Progenitor cell of endocrine pancreas (in vitro differentiated cells): ENCODE results near the gene PRSS38. TPM values are rescaled to one million over a fixed set of nuclear protein-coding genes. Genes with fewer than 3 reads are reported as not detected.

ENCODE experiments used
- DNase-seq: peaks from one replicate; pipeline ENCODE4 v3.0.0; 2021; ENCODE audit warnings: low spot score; ENCODE audit not compliant: unreplicated experiment
- H3K27ac Mint-ChIP-seq: 2 replicates; pipeline ENCODE4 v1.8.0; 2021; ENCODE audit warnings: mild to moderate bottlenecking, moderate library complexity, mixed read lengths
- H3K27me3 Mint-ChIP-seq: 2 replicates; pipeline ENCODE4 v1.8.0; 2021; ENCODE audit warnings: mixed read lengths
- H3K36me3 Mint-ChIP-seq: 2 replicates; pipeline ENCODE4 v1.8.0; 2022; ENCODE audit warnings: mixed read lengths; ENCODE audit not compliant: insufficient read depth
- H3K4me1 Mint-ChIP-seq: 2 replicates; pipeline ENCODE4 v1.8.0; 2021; ENCODE audit warnings: low read depth, mixed read lengths
- H3K4me3 Mint-ChIP-seq: 2 replicates; pipeline ENCODE4 v1.8.0; 2021; ENCODE audit warnings: low read depth, mild to moderate bottlenecking, moderate library complexity, mixed read lengths
- H3K9me3 Mint-ChIP-seq: 2 replicates; pipeline ENCODE4 v1.8.0; 2021; ENCODE audit warnings: low read depth, mixed read lengths
- CTCF ChIP-seq: fragments of 200-600 bp; sonication (generic); IDR thresholded peaks from one replicate; pipeline ENCODE4 v1.5.0; 2021; ENCODE audit warnings: antibody characterized with exemption, mild to moderate bottlenecking; ENCODE audit not compliant: unreplicated experiment
- total RNA-seq: library from RNA; stranded (reverse); gene quantifications from 2 replicates; pipeline ENCODE4 v1.2.1, GENCODE V29; 2021

Gene PRSS38
- total RNA-seq, 1 donor from 2014 or later: not detected

DNA sequence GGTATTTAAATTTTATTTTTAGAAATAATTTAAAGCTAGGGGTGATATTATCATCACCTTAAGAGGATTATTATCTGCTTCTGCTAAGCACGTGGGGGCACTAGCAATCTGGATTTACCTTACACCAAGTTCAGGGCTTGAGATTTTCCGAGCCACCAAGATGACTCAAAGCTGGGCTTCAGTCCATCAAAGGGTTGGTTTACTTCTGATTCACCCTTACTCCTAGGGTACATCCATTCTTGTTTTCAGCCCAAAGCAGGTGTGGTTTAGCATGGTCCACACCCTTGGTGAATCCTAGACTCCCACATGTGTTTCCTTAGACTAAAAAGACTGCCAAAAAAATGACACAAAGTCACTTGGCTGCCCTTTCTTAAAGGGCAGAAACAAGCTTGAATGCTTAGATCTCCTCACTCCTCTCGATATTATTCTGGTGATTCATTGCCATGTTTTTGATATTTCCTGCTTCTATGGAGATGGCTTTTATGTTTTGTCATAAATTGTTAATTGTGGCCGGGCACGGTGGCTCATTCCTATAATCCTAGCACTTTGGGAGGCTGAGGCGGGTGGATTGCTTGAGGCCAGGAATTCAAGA, 9.8 kb upstream of the PRSS38 start:
- no peak for DNase-seq
- H3K9me3 Mint-ChIP-seq: peaks cover 26% of the 10 kb centered on the region
- H3K4me3 Mint-ChIP-seq: no peak overlapping the region
- H3K27ac Mint-ChIP-seq: no peak overlapping the region
- TF ChIP-seq CTCF: no peak
- H3K36me3 Mint-ChIP-seq: peaks cover 2% of the 10 kb centered on the region
- H3K4me1 Mint-ChIP-seq: no peaks in the 10 kb centered on the region
- H3K27me3 Mint-ChIP-seq: peaks cover 26% of the 10 kb centered on the region

GRCh38 chr1:227808566-227808965, 6.9 kb upstream of the PRSS38 start:
- peaks cover 29% of the 10 kb centered on the region for H3K9me3 Mint-ChIP-seq
- H3K27me3 Mint-ChIP-seq: peaks cover 15% of the 10 kb centered on the region
- no peaks in the 10 kb centered on the region for H3K36me3 Mint-ChIP-seq
- no peak overlapping the region for H3K4me3 Mint-ChIP-seq
- DNase-seq: no peak
- no peaks in the 10 kb centered on the region for H3K4me1 Mint-ChIP-seq
- no peak for TF ChIP-seq CTCF
- no peak overlapping the region for H3K27ac Mint-ChIP-seq

- DNase-seq: no peak
- no peak overlapping the region for H3K27ac Mint-ChIP-seq
- no peaks in the 10 kb centered on the region for H3K4me1 Mint-ChIP-seq
- no peak for TF ChIP-seq CTCF
- no peaks in the 10 kb centered on the region for H3K36me3 Mint-ChIP-seq
- no peak overlapping the region for H3K4me3 Mint-ChIP-seq
- H3K27me3 Mint-ChIP-seq: peaks cover 15% of the 10 kb centered on the region
- peaks cover 26% of the 10 kb centered on the region for H3K9me3 Mint-ChIP-seq
Observed at GRCh38 chr1:227809026-227809425, 6.4 kb upstream of the PRSS38 start.

GRCh38 chr1:227813962-227814361, 1.5 kb upstream of the PRSS38 start:
- no peak overlapping the region for H3K4me3 Mint-ChIP-seq
- DNase-seq: no peak
- no peak overlapping the region for H3K27ac Mint-ChIP-seq
- H3K9me3 Mint-ChIP-seq: peaks cover 19% of the 10 kb centered on the region
- TF ChIP-seq CTCF: no peak
- no peaks in the 10 kb centered on the region for H3K27me3 Mint-ChIP-seq
- no peaks in the 10 kb centered on the region for H3K4me1 Mint-ChIP-seq
- no peaks in the 10 kb centered on the region for H3K36me3 Mint-ChIP-seq

DNA sequence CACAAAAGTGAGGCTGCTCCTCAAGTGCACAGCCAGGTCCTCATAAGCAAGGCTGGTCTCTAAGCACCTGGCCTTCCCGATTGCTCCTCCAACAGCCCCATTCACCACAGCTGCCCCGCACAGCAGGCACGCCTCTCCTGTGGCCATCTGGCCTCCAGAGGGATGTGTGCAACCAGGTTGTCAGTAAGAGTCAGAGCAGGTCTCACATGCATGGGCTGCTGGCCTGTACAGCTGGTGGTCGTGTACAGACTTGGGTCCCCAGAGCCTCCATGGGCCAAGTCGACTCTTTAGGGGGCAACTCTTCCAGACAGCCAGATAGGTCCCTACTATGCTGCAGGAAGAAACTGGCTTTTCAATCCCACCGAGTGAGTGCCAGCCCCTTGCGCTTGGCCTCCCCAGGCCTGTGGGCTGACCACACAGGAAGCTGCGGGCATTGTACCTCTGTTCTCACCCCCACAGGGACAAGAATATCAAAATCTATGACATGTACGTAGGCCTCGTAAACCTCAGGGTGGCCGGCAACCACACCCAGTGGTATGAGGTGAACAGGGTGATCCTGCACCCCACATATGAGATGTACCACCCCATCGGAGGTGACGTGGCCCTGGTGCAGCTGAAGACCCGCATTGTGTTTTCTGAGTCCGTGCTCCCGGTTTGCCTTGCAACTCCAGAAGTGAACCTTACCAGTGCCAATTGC, 1.4 kb downstream of the PRSS38 start:
- Mint-ChIP-seq H3K4me3 (no peak overlapping the region), H3K9me3 (peaks cover 23% of the 10 kb centered on the region), H3K4me1 (no peaks in the 10 kb centered on the region), H3K36me3 (no peaks in the 10 kb centered on the region), H3K27ac (no peak overlapping the region), H3K27me3 (peaks cover 7% of the 10 kb centered on the region)
- DNase-seq: no peak
- TF ChIP-seq CTCF: no peak
